RWPE1 (cell line): ENCODE results near the gene OR10G2.
"Not testable (repeated sequence)": the region's sequence is repeated elsewhere in the genome, so short reads cannot be mapped to it uniquely, and the experiment has no call there.

ENCODE experiments used
- CTCF ChIA-PET: fragments of 350-600 bp; sonication (Branson Sonifier 250); formaldehyde crosslinking; extraction: SDS; loops from one replicate; lab custom pipeline; 2021; lab: Yijun Ruan, JAX
- POLR2A ChIA-PET: fragments of 400-600 bp; formaldehyde crosslinking; extraction: SDS; loops from one replicate; lab custom pipeline; 2020; ENCODE audit warnings: antibody characterized with exemption; ENCODE audit not compliant: low non-redundant PET; lab: Yijun Ruan, JAX
- DNase-seq: peaks from one replicate; pipeline ENCODE4 v3.0.0; 2012; ENCODE audit warnings: low spot score
- H3K27ac ChIP-seq: fragments of 450-650 bp; 2 replicates; pipeline ENCODE4 v1.5.1; 2017
- TF ChIP-seq, protein P1 (sequence below): fragments of 450-650 bp; conservative IDR thresholded peaks from 2 replicates; pipeline ENCODE4 v1.5.1; 2017; ENCODE audit warnings: low read depth, mild to moderate bottlenecking

OR10G2 gene

DNA sequence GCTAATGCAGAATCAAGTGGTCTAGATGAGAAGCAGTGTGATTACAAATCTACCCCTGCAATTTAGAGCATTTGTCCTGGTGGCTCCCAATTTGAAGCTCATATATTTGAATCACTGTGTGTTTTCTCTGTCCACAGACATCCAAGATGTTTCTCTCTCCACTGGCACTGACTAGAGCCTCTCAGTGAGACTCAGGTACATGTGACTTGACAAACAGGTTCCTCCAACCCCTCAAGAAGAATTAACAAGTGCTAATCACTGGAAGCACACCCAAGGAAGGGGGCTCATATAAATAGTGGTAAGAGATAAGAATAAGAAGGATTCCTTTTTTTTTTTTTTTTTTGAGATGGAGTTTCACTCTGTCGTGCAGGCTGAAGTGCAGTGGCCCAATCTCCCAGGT lies 20.5 kb downstream of the OR10G2 start:
- ChIA-PET POLR2A (no interaction called here), CTCF (interaction anchor here (0.6 kb wide), 1 partner anchor 765 kb away, joined by 3 read pairs; no protein-coding TSS in a partner anchor)
- TF ChIP-seq, protein P1, sequence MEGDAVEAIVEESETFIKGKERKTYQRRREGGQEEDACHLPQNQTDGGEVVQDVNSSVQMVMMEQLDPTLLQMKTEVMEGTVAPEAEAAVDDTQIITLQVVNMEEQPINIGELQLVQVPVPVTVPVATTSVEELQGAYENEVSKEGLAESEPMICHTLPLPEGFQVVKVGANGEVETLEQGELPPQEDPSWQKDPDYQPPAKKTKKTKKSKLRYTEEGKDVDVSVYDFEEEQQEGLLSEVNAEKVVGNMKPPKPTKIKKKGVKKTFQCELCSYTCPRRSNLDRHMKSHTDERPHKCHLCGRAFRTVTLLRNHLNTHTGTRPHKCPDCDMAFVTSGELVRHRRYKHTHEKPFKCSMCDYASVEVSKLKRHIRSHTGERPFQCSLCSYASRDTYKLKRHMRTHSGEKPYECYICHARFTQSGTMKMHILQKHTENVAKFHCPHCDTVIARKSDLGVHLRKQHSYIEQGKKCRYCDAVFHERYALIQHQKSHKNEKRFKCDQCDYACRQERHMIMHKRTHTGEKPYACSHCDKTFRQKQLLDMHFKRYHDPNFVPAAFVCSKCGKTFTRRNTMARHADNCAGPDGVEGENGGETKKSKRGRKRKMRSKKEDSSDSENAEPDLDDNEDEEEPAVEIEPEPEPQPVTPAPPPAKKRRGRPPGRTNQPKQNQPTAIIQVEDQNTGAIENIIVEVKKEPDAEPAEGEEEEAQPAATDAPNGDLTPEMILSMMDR = no peak
- no peak for DNase-seq
- H3K27ac ChIP-seq = no peak overlapping the region

DNA sequence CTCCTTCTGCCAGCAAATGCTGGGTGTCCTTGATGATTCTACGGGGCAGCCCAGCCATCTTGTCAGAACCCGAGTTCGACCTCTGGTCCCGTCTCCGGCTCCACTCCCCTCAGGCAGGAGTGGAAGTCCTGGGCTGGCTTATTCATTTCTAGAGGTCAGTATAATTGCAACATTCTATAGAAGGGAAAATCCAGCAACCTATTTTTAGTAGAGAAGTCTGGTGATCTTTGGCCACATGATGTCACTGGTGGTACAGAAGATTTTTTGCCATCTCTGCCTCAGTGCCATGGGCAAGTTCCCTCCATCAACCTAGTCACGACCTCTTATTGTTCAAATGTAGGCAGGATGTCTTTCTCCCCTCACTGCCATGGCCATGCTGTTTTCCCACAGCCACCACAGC lies 22.4 kb downstream of the OR10G2 start:
- ChIA-PET CTCF (no interaction called here), POLR2A (no interaction called here)
- H3K27ac ChIP-seq = no peak overlapping the region
- TF ChIP-seq, protein P1 = no peak
- no peak for DNase-seq

DNA sequence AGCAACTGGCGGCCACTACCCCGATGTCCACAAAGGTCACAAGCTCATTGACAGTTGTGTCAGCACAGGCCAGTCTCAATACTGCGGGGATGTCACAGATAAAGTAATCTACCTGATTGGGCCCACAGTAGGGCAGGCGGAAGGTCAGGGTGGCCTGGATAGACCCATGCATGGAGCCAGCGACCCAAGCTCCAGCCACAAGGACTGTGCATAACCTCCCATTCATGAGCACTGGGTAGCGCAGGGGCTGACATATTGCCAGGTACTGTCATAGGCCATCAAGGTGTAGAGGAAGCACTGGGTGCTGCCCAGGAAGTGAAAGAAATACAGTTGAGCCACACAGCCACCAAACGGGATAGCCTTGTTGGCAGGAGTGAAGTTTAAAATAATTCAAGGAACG lies 32.6 kb downstream of the OR10G2 start:
- CTCF ChIA-PET, H3K27ac ChIP-seq, POLR2A ChIA-PET, DNase-seq: not testable (repeated sequence)

DNA sequence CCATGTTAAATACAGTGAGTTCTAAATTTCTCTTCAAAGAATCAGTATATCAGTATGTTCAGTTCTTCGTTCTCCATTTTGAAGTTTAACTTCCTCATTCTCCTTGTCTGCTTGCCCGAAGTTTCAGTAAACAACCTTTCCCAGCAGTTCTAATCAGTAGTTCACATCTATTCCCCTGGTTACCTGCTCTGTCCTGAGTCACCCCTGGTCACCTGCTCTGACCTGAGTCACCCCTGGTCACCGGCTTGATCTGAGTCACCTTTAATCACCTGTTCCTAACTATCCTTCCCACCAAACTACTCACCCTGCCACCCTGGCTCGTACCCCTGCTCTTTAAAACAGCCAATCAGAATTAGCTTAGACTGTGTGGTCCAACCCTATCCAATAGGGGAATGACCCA lies 45.4 kb downstream of the OR10G2 start:
- ChIA-PET CTCF (no interaction called here), POLR2A (no interaction called here)
- DNase-seq = no peak
- no peak overlapping the region for H3K27ac ChIP-seq
- TF ChIP-seq, protein P1 = no peak
